ENCODE data around the gene PRKACA.

PRKACA gene

DNA sequence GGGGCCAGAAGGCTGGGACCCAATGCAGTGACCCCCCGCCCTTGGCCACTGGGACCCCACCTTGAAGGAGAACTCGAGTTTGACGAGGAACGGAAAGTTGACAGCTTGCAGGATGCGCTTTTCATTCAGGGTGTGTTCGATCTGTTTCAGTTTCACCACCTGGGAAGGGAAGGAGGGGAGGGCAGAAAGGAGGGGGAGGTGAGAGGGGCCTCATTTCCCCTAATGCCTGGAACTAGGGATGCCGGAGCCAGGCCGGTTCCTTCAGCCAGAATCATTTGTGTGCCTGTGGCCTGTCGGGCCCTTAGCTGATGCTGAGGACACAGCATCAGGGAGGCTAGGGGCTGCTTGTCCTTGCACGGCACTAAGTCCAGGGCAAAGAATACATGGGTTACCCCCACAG, 14.8 kb downstream of the PRKACA start:
- TF ChIP-seq, protein P1, sequence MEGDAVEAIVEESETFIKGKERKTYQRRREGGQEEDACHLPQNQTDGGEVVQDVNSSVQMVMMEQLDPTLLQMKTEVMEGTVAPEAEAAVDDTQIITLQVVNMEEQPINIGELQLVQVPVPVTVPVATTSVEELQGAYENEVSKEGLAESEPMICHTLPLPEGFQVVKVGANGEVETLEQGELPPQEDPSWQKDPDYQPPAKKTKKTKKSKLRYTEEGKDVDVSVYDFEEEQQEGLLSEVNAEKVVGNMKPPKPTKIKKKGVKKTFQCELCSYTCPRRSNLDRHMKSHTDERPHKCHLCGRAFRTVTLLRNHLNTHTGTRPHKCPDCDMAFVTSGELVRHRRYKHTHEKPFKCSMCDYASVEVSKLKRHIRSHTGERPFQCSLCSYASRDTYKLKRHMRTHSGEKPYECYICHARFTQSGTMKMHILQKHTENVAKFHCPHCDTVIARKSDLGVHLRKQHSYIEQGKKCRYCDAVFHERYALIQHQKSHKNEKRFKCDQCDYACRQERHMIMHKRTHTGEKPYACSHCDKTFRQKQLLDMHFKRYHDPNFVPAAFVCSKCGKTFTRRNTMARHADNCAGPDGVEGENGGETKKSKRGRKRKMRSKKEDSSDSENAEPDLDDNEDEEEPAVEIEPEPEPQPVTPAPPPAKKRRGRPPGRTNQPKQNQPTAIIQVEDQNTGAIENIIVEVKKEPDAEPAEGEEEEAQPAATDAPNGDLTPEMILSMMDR (IDR thresholded peaks at IDR 0.05; ENCODE audit: low read depth, low read length, poor library complexity, severe bottlenecking), result no peak
- no peak for TF ChIP-seq EZH2phosphoT487 (IDR thresholded peaks at IDR 0.05; ENCODE audit: borderline replicate concordance, low read length)
- H3F3A ChIP-seq (ENCODE audit: control insufficient read depth, insufficient read depth), result no peaks in the 10 kb centered on the region
- no peak overlapping the region for H3K27ac ChIP-seq (ENCODE audit: low read depth, low read length)
- no peak overlapping the region for H3K4me2 ChIP-seq (ENCODE audit: low read length)
- no peak overlapping the region for H3K4me3 ChIP-seq (ENCODE audit: low read length)
- no peaks in the 10 kb centered on the region for H3K9me3 ChIP-seq (ENCODE audit: control insufficient read depth, insufficient read depth, low read length)
- no peaks in the 10 kb centered on the region for H3K4me1 ChIP-seq (ENCODE audit: control insufficient read depth, low read length)
- H3K9me2 ChIP-seq (replicated peaks; ENCODE audit: control insufficient read depth, low read length), result no peaks in the 10 kb centered on the region
- no peaks in the 10 kb centered on the region for H3K79me2 ChIP-seq (ENCODE audit: control insufficient read depth, low read length)
- H4K20me1 ChIP-seq (ENCODE audit: control insufficient read depth, insufficient read depth, low read depth, low read length), result no peaks in the 10 kb centered on the region
- no peaks in the 10 kb centered on the region for H3K27me3 ChIP-seq (ENCODE audit: control insufficient read depth, low read length)
- H3K36me3 ChIP-seq (ENCODE audit: control insufficient read depth, low read length), result peaks cover 6% of the 10 kb centered on the region; the same call in 1 of the 2 replicates

DNA sequence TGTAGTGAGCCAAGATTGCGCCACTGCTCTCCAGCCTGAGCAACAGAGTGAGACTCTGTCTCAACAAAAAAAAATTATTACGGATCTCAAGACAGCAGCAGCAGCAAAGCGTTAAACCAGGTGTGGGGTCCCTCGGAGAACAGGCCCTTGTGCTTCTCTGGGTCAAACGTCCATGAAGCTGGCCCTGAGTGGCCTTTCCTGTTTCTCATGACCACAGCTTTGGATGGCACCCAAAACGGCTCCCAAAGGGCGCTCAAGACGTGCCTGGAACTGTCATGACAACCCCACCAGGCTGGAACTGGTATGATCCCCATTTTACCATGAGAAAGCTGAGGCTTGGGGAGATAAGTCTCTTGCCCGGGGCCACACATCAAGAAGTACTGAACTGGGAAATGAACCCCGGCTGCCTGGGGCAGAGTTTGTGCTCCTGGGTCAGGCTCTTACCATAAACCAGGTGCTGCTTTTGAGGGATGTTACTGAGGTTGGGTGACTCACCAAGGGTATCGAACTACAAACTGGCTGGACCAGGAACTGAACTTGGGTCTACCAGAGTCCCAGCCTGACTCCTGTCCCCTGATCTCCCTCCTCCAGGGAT, 15.4 kb downstream of the PRKACA start:
- Histone ChIP-seq H3K4me3 (ENCODE audit: low read length) (no peak overlapping the region), H3K9me2 (replicated peaks; ENCODE audit: control insufficient read depth, low read length) (no peaks in the 10 kb centered on the region), H3K27me3 (ENCODE audit: control insufficient read depth, low read length) (no peaks in the 10 kb centered on the region), H3K36me3 (ENCODE audit: control insufficient read depth, low read length) (peaks cover 6% of the 10 kb centered on the region; the same call in 1 of the 2 replicates), H3K9me3 (ENCODE audit: control insufficient read depth, insufficient read depth, low read length) (no peaks in the 10 kb centered on the region), H4K20me1 (ENCODE audit: control insufficient read depth, insufficient read depth, low read depth, low read length) (no peaks in the 10 kb centered on the region), H3K4me1 (ENCODE audit: control insufficient read depth, low read length) (no peaks in the 10 kb centered on the region), H3F3A (ENCODE audit: control insufficient read depth, insufficient read depth) (no peaks in the 10 kb centered on the region), H3K4me2 (ENCODE audit: low read length) (no peak overlapping the region), H3K79me2 (ENCODE audit: control insufficient read depth, low read length) (no peaks in the 10 kb centered on the region), H3K27ac (ENCODE audit: low read depth, low read length) (no peak overlapping the region)
- no peak for TF ChIP-seq EZH2phosphoT487 (IDR thresholded peaks at IDR 0.05; ENCODE audit: borderline replicate concordance, low read length)
- TF ChIP-seq, protein P1 (IDR thresholded peaks at IDR 0.05; ENCODE audit: low read depth, low read length, poor library complexity, severe bottlenecking), result no peak

DNA sequence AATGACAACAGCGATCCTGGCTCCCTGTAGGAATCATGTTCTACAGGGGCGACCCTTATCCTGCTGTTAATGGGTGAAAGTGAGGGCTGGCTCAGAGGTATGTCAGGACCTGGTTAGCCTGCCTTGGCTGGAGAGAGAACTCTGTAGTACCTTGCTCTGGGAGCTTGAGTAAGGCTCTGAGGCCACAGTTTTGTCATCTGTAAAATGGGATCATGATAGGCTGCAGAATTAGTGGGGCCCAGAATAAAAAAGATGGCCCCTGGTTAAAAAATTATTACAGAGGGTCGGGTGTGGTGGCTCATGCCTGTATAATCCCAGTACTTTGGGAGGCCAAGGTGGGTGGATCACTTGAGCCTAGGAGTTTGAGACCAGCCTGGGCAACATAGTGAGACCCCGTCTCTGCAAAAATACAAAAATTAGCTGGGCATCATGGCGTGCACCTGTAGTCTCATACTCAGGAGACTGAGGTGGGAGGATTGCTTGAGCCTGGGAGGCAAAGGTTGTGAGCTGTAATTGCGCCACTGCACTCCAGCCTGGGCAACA, 16.5 kb downstream of the PRKACA start:
- Histone ChIP-seq H4K20me1 (ENCODE audit: control insufficient read depth, insufficient read depth, low read depth, low read length) (no peaks in the 10 kb centered on the region), H3K9me2 (replicated peaks; ENCODE audit: control insufficient read depth, low read length) (no peaks in the 10 kb centered on the region), H3K27me3 (ENCODE audit: control insufficient read depth, low read length) (no peaks in the 10 kb centered on the region), H3K4me2 (ENCODE audit: low read length) (no peak overlapping the region), H3K27ac (ENCODE audit: low read depth, low read length) (no peak overlapping the region), H3K9me3 (ENCODE audit: control insufficient read depth, insufficient read depth, low read length) (no peaks in the 10 kb centered on the region), H3K4me3 (ENCODE audit: low read length) (no peak overlapping the region), H3K79me2 (ENCODE audit: control insufficient read depth, low read length) (no peaks in the 10 kb centered on the region), H3K4me1 (ENCODE audit: control insufficient read depth, low read length) (no peaks in the 10 kb centered on the region), H3F3A (ENCODE audit: control insufficient read depth, insufficient read depth) (no peaks in the 10 kb centered on the region), H3K36me3 (ENCODE audit: control insufficient read depth, low read length) (peaks cover 8% of the 10 kb centered on the region; the same call in 1 of the 2 replicates)
- TF ChIP-seq EZH2phosphoT487 (IDR thresholded peaks at IDR 0.05; ENCODE audit: borderline replicate concordance, low read length), result no peak
- TF ChIP-seq, protein P1 (IDR thresholded peaks at IDR 0.05; ENCODE audit: low read depth, low read length, poor library complexity, severe bottlenecking), result no peak
